ENCODE results near the gene PLEKHG3.

GRCh38 chr14:64758025-64758521 lies 53.8 kb downstream of the PLEKHG3 start:
- TF ChIP-seq CTCF (IDR thresholded peaks at IDR 0.05) (no peak), REST (IDR thresholded peaks at IDR 0.05; ENCODE audit: insufficient read depth in 1 of 2, low read depth in 2 of 2, low read length in 1 of 2) (no peak), POLR2AphosphoS5 (IDR thresholded peaks at IDR 0.05; ENCODE audit: low read depth, low read length) (no peak), TCF7L2 (IDR thresholded peaks at IDR 0.05; ENCODE audit: low read depth, low read length) (no peak)
